Ovary (tissue), 9 donors: ENCODE data around the gene LMTK2. TPM values are rescaled to one million over a fixed set of nuclear protein-coding genes. Genes with fewer than 3 reads are reported as not detected.

Experiments used
- DNase-seq, 5 donors: peaks; one replicate each; pipeline ENCODE4 v3.0.0-alpha.2; 2019 to 2020
- H3K27ac ChIP-seq, 2 donors: fragments of 200-600 bp; one replicate each; pipeline versions ENCODE4 v1.5.1 to v1.8.0; 2019 to 2022
- H3K27me3 ChIP-seq: fragments of 200-600 bp; one replicate; pipeline ENCODE4 v1.8.0; 2022
- H3K36me3 ChIP-seq: fragments of 200-600 bp; sonication (generic); one replicate; pipeline ENCODE4 v1.5.1; 2019
- H3K4me1 ChIP-seq: one replicate; pipeline ENCODE4 v1.8.1; 2013; ENCODE audit warnings: mild to moderate bottlenecking, moderate library complexity; ENCODE audit not compliant: insufficient read depth
- H3K4me3 ChIP-seq: fragments of 200-600 bp; sonication (generic); one replicate; pipeline ENCODE4 v1.5.1; 2017
- H3K9me3 ChIP-seq, 2 donors: fragments of 200-600 bp in 1 of 2; sonication (generic) in 1 of 2; one replicate each; pipeline versions ENCODE4 v1.5.1 to v1.8.1; 2013 to 2019; ENCODE audit warnings: mild to moderate bottlenecking in 1 of 2, moderate library complexity in 1 of 2
- CTCF ChIP-seq, 3 donors: fragments of 450-650 bp in 2 of 3; fragments of 200-600 bp in 1 of 3; IDR thresholded peaks; one replicate each; pipeline versions ENCODE4 v1.5.1 to v1.8.0; 2016 to 2022; ENCODE audit warnings: antibody characterized with exemption in 3 of 3, mild to moderate bottlenecking in 1 of 3
- EP300 ChIP-seq: sonication (generic); formaldehyde crosslinking; IDR thresholded peaks from one replicate; pipeline ENCODE4 v1.6.1; 2017; ENCODE audit warnings: antibody characterized with exemption
- POLR2A ChIP-seq: fragments of 450-650 bp; IDR thresholded peaks from one replicate; pipeline ENCODE4 v1.6.1; 2017; ENCODE audit warnings: antibody characterized with exemption, mild to moderate bottlenecking, moderate library complexity
- WGBS, 3 donors: extraction: QIAGEN DNeasy Blood & Tissue Kit in 1 of 3; methylation state at CpG; one replicate each; pipeline versions ENCODE4 v1.1.5 to v1.1.7; 2013 to 2017; 5-methylcytosine and 5-hydroxymethylcytosine counted together
- intact Hi-C, 4 donors: fragments of 100-400 bp; cut with DNase I; formaldehyde crosslinking; loops; one replicate each; pipeline versions ENCODE4 v1.11.0 to v1.15.1; 2022 to 2023
- polyA plus RNA-seq, 2 donors: library from polyadenylated mRNA; stranded (reverse); fragments of 200-250 nt in 1 of 2; fragments of 350-450 nt in 1 of 2; fragmentation: Illumina TruSeq in 1 of 2; extraction: RNeasy Lipid Tissue Mini Kit (QIAGEN cat#74804) in 1 of 2; gene quantifications; one replicate each; pipeline ENCODE4 v1.2.3, GENCODE V29; 2013 to 2014
- total RNA-seq, 7 donors: library from RNA; depleted of rRNA in 2 of 7; stranded (reverse); fragments of >200 nt in 2 of 7; fragmentation: NEBNext Ultra II Directional in 3 of 7; extraction: Animal tissue kit (Norgen Biotek cat#: 25700) in 3 of 7; gene quantifications; one replicate each; pipeline versions ENCODE4 v1.1.0 to v1.2.4, GENCODE V29; 2016 to 2023
- donor health status: DM: no; HTN: no; CAD: no; lungs with moderate emphysema.
- donor health status: DM: no; HTN: no; CAD: no.
- donor health status: Bipolar disorder and iron deficiency.
- donor health status: DM: yes; HTN: yes; CAD: no.
- donor health status: DM: no; HTN: no; CAD: no.
- donor health status: DM: yes; HTN: yes; CAD: no.

LMTK2 gene
- total and polyA plus RNA-seq, 9 donors, result 4.4 to 17.1 (median 12.8) TPM

DNA sequence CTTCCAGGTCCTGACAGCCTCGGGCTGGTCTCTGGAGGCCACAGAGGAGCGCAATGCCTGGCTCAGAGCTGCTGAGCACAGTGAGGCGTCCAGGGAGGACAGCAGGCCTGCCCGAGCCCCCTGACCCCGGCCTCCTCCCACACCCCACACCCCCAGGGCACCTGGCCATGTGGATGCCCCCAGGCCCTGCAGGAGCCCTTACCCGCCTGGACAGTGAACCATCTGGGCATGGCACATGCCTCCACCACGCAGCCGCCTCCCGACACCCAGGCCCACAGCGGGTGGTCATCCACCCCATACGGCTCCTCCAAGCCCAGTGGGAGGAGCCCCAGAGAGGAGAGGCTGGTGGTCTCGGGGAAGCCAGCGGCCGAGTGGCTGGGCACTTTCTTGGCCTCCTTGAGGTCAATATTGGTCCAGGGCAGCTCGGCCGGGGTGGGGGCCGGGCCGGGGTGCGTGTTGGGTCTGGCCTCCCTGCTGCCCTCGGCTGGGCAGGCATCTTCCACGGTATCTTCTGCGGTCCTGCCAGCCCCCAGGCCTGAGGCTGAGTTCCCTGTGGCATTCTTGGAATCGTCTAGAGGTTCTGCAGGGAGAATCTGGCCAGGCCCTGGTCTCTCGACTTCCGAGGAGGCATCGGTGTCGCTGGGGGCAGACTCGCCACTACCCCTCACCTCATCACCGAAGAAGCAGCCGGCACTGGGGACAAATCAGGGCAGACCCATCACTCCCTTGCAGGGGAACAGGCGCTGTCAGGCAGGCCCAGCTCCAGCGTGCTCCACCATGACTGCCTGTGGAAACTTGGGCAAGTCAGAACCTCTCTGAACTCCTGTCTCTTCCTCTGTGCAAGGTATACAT lies 126.8 kb downstream of the LMTK2 start:
- 87 to 91% (median 89%) methylated on average over 32 of the region's 32 CpGs for WGBS, 3 donors
- Histone ChIP-seq H3K4me1 (no peaks in the 10 kb centered on the region), H3K4me3 (no peak overlapping the region), H3K9me3 (no peaks in the 10 kb centered on the region), H3K27me3 (no peaks in the 10 kb centered on the region), H3K27ac (no peak overlapping the region), H3K36me3 (no peaks in the 10 kb centered on the region)
- DNase-seq, result no peak
- TF ChIP-seq POLR2A, result no peak
- TF ChIP-seq CTCF (IDR thresholded peaks at IDR 0.05), result no peak
- TF ChIP-seq EP300, result no peak
- intact Hi-C loops, result no loop called here

GRCh38 chr7:98234429-98235147 lies 127.9 kb downstream of the LMTK2 start:
- H3K4me3 ChIP-seq, result no peak overlapping the region
- 88 to 92% (median 89%) methylated on average over 10 of the region's 10 CpGs for WGBS, 3 donors
- TF ChIP-seq POLR2A (no peak), EP300 (no peak), CTCF (IDR thresholded peaks at IDR 0.05) (no peak)
- H3K27ac ChIP-seq, result no peak overlapping the region
- H3K4me1 ChIP-seq, result no peaks in the 10 kb centered on the region
- no peaks in the 10 kb centered on the region for H3K36me3 ChIP-seq
- intact Hi-C loops, result no loop called here
- H3K9me3 ChIP-seq, result no peaks in the 10 kb centered on the region
- DNase-seq, result no peak
- H3K27me3 ChIP-seq, result no peaks in the 10 kb centered on the region

DNA sequence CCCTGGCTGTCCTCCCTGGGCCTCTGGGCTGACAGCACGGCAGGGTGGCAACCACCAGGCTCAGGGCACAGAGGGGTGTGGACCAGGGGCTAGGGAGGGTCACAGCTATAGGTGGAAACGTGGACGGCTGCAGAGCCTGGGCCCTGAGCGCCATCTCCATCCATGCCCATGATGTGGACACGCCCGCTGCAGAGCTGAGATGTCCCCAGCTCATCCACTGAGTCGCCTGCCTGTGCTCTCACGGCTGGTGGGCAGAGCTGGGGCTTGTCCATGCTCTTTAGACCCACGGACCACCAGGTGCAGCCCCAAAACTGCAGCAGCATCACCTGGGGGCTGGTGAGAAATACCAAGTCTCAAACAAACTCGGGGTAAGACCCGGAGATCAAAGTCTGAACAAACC lies 129.2 kb downstream of the LMTK2 start:
- no peak for DNase-seq
- TF ChIP-seq EP300 (no peak), CTCF (IDR thresholded peaks at IDR 0.05) (no peak), POLR2A (no peak)
- no peaks in the 10 kb centered on the region for H3K9me3 ChIP-seq
- H3K4me1 ChIP-seq, result no peaks in the 10 kb centered on the region
- no peak overlapping the region for H3K4me3 ChIP-seq
- no peak overlapping the region for H3K27ac ChIP-seq
- intact Hi-C loops, result no loop called here
- 92 to 95% (median 94%) methylated on average over 11 of the region's 11 CpGs for WGBS, 3 donors
- H3K36me3 ChIP-seq, result no peaks in the 10 kb centered on the region
- no peaks in the 10 kb centered on the region for H3K27me3 ChIP-seq

GRCh38 chr7:98236355-98237185 lies 129.9 kb downstream of the LMTK2 start:
- intact Hi-C loops, result no loop called here
- H3K36me3 ChIP-seq, result no peaks in the 10 kb centered on the region

More at GRCh38 chr7:98236355-98237185, 129.9 kb downstream of the LMTK2 start:
- H3K27ac ChIP-seq, result no peak overlapping the region
- DNase-seq, result no peak
- H3K4me3 ChIP-seq, result no peak overlapping the region
- H3K4me1 ChIP-seq, result no peaks in the 10 kb centered on the region
- 93 to 94% (median 94%) methylated on average over 25 of the region's 25 CpGs for WGBS, 3 donors
- TF ChIP-seq POLR2A (no peak), CTCF (IDR thresholded peaks at IDR 0.05) (no peak), EP300 (no peak)
- no peaks in the 10 kb centered on the region for H3K9me3 ChIP-seq
- H3K27me3 ChIP-seq, result no peaks in the 10 kb centered on the region
